HCT116 (cell line): ENCODE measurements around the gene POLRMT. TPM values are rescaled to one million over a fixed set of nuclear protein-coding genes. Genes with fewer than 3 reads are reported as not detected.

Source experiments
- ATAC-seq: fragments of 200-7000 bp; cut with Tn5 transposase; 2 replicates; pipeline ENCODE4 v1.9.1; 2020; ENCODE audit warnings: mild to moderate bottlenecking, moderate library complexity
- BruUV-seq: library from RNA; stranded (reverse); fragments of 400-500 nt; replicated peaks from 2 replicates; lab custom pipeline; 2021; lab: Mats Ljungman, UMichigan
- CTCF ChIA-PET: fragments of 300-600 bp; sonication (Branson Sonifier 250); formaldehyde crosslinking; loops from one replicate; lab custom pipeline; 2021; ENCODE audit warnings: antibody characterized with exemption; lab: Charles Lee
- POLR2A ChIA-PET: fragments of 300-600, 350-600 bp; sonication (Branson Sonifier 250); formaldehyde crosslinking; loops from one replicate; lab custom pipeline; 2021; ENCODE audit warnings: antibody characterized with exemption; lab: Charles Lee
- RAD21 ChIA-PET, 2 experiments: fragments of 300-600 bp; sonication (Branson Sonifier 250); formaldehyde crosslinking; loops; one replicate each; lab custom pipeline; 2023; ENCODE audit warnings: low total read pairs in 2 of 2; ENCODE audit not compliant: uncharacterized antibody in 2 of 2, unreplicated experiment in 2 of 2, low non-redundant PET in 1 of 2; lab: Charles Lee
- DNase-seq: peaks from one replicate; pipeline ENCODE4 v3.0.0-alpha.2; 2010; ENCODE audit warnings: low read depth, low spot score
- H2AFZ ChIP-seq: fragments of 200-600 bp; shearing (Covaris generic), sonication (generic); 2 replicates; pipeline ENCODE4 v1.6.1; 2017; ENCODE audit warnings: low read depth, mixed run types, mixed read lengths, antibody characterized with exemption, low read length; ENCODE audit not compliant: poor library complexity, severe bottlenecking
- H3K27ac ChIP-seq: 2 replicates; pipeline ENCODE4 v1.5.1; 2012; ENCODE audit warnings: low read depth, low read length
- H3K27me3 ChIP-seq: fragments of 200-600 bp; sonication (generic); 2 replicates; pipeline ENCODE4 v1.6.1; 2016; ENCODE audit warnings: mixed run types, low read length, mixed read lengths; ENCODE audit not compliant: insufficient read depth
- H3K36me3 ChIP-seq, 2 experiments: fragments of 200-500 bp in 1 of 2; fragments of 200-600 bp in 1 of 2; sonication (Bioruptor generic) in 1 of 2; sonication (generic) in 1 of 2; 2 replicates each; pipeline versions ENCODE4 v1.5.1 to v1.6.1; 2014 to 2016; ENCODE audit warnings: low read length in 2 of 2, inconsistent platforms in 1 of 2, mixed read lengths in 1 of 2, mixed run types in 1 of 2; ENCODE audit not compliant: insufficient read depth in 2 of 2, control insufficient read depth in 1 of 2
- H3K4me1 ChIP-seq, 2 experiments: fragments of 200-600 bp in 1 of 2; sonication (generic) in 1 of 2; 2 replicates each; pipeline versions ENCODE4 v1.5.1 to v1.6.1; 2012 to 2017; ENCODE audit warnings: low read length in 2 of 2, inconsistent platforms in 1 of 2, mild to moderate bottlenecking in 1 of 2, mixed read lengths in 1 of 2, mixed run types in 1 of 2, moderate library complexity in 1 of 2; ENCODE audit not compliant: insufficient read depth in 2 of 2, control insufficient read depth in 1 of 2
- H3K4me2 ChIP-seq: fragments of 200-600 bp; sonication (generic); 2 replicates; pipeline ENCODE4 v1.6.1; 2017; ENCODE audit warnings: mixed run types, low read length, mixed read lengths
- H3K4me3 ChIP-seq, 2 experiments: fragments of 200-600 bp in 1 of 2; sonication (generic) in 1 of 2; replicated peaks in 1 of 2; 2 replicates each; pipeline ENCODE4 v1.5.1; 2011 to 2016; ENCODE audit warnings: low read length in 2 of 2, control low read depth in 1 of 2, low read depth in 1 of 2, mild to moderate bottlenecking in 1 of 2, mixed read lengths in 1 of 2, mixed run types in 1 of 2
- H3K79me2 ChIP-seq: fragments of 200-600 bp; sonication (generic); 2 replicates; pipeline ENCODE4 v1.6.1; 2017; ENCODE audit warnings: mild to moderate bottlenecking, mixed run types, low read length, moderate library complexity, mixed read lengths; ENCODE audit not compliant: insufficient read depth
- H3K9ac ChIP-seq: fragments of 200-600 bp; sonication (generic); 2 replicates; pipeline ENCODE4 v1.6.1; 2016; ENCODE audit warnings: low read length, mixed read lengths
- H3K9me2 ChIP-seq: fragments of 200-600 bp; sonication (generic), shearing (Covaris generic); 2 replicates; pipeline ENCODE4 v1.6.1; 2017; ENCODE audit warnings: mixed run types, mild to moderate bottlenecking, moderate library complexity; ENCODE audit not compliant: insufficient read depth
- H3K9me3 ChIP-seq, 2 experiments: fragments of 200-500 bp in 1 of 2; fragments of 200-600 bp in 1 of 2; sonication (Bioruptor generic) in 1 of 2; sonication (generic) in 1 of 2; 2 replicates each; pipeline ENCODE4 v1.6.1; 2014 to 2017; ENCODE audit warnings: low read length in 2 of 2, mixed read lengths in 2 of 2, inconsistent platforms in 1 of 2, low read depth in 1 of 2, mild to moderate bottlenecking in 1 of 2, mixed run types in 1 of 2, moderate library complexity in 1 of 2; ENCODE audit not compliant: control insufficient read depth in 1 of 2, insufficient read depth in 1 of 2
- H4K20me1 ChIP-seq: fragments of 200-600 bp; sonication (generic), shearing (Covaris generic); 2 replicates; pipeline ENCODE4 v1.6.1; 2017; ENCODE audit warnings: mixed run types, mild to moderate bottlenecking, moderate library complexity; ENCODE audit not compliant: insufficient read depth
- CBX3 ChIP-seq: IDR thresholded peaks from 2 replicates; pipeline ENCODE4 v1.6.1; 2012; ENCODE audit warnings: low read depth
- CEBPB ChIP-seq: IDR thresholded peaks from 2 replicates; pipeline ENCODE4 v1.6.1; 2012; ENCODE audit warnings: low read depth
- CTCF ChIP-seq, 3 experiments: fragments of 200-600 bp in 1 of 3; sonication (generic) in 1 of 3; IDR thresholded peaks in 2 of 3; conservative IDR thresholded peaks in 1 of 3; 2 replicates each; pipeline ENCODE4 v1.5.1; 2012 to 2017; ENCODE audit warnings: low read depth in 2 of 3, low read length in 2 of 3, antibody characterized with exemption in 1 of 3, borderline replicate concordance in 1 of 3, control low read depth in 1 of 3, mild to moderate bottlenecking in 1 of 3, mixed read lengths in 1 of 3, mixed run types in 1 of 3, moderate library complexity in 1 of 3; ENCODE audit not compliant: insufficient read depth in 1 of 3
- EGR1 ChIP-seq: IDR thresholded peaks from 2 replicates; pipeline ENCODE4 v1.6.1; 2012; ENCODE audit warnings: low read depth
- ELF1 ChIP-seq: IDR thresholded peaks from 2 replicates; pipeline ENCODE4 v1.6.1; 2012; ENCODE audit warnings: low read depth, borderline replicate concordance
- EZH2 ChIP-seq: fragments of 200-600 bp; sonication (generic); IDR thresholded peaks from 2 replicates; pipeline ENCODE4 v1.6.1; 2017; ENCODE audit warnings: antibody characterized with exemption, mixed run types
- EZH2phosphoT487 ChIP-seq: fragments of 200-600 bp; IDR thresholded peaks from 2 replicates; pipeline ENCODE4 v1.6.1; 2018; ENCODE audit warnings: antibody characterized with exemption, borderline replicate concordance
- FOSL1 ChIP-seq: IDR thresholded peaks from 2 replicates; pipeline ENCODE4 v1.6.1; 2012; ENCODE audit warnings: low read depth
- JUND ChIP-seq: IDR thresholded peaks from 2 replicates; pipeline ENCODE4 v1.6.1; 2012
- MAX ChIP-seq: IDR thresholded peaks from 2 replicates; pipeline ENCODE4 v1.6.1; 2012
- POLR2A ChIP-seq: IDR thresholded peaks from 2 replicates; pipeline ENCODE4 v1.7.0; 2011; ENCODE audit warnings: borderline replicate concordance; ENCODE audit not compliant: insufficient read depth, insufficient read length; ENCODE audit errors: extremely low read depth
- RAD21 ChIP-seq: IDR thresholded peaks from 2 replicates; pipeline ENCODE4 v1.6.1; 2012; ENCODE audit warnings: low read depth, mild to moderate bottlenecking
- REST ChIP-seq: IDR thresholded peaks from 2 replicates; pipeline ENCODE4 v1.6.1; 2012; ENCODE audit warnings: low read depth
- SIN3A ChIP-seq: IDR thresholded peaks from 2 replicates; pipeline ENCODE4 v1.6.1; 2012; ENCODE audit warnings: low read depth
- SP1 ChIP-seq: IDR thresholded peaks from 2 replicates; pipeline ENCODE4 v1.6.1; 2012; ENCODE audit warnings: low read depth
- TCF7L2 ChIP-seq: IDR thresholded peaks from 2 replicates; pipeline ENCODE4 v1.7.0; 2011; ENCODE audit warnings: borderline replicate concordance, inconsistent platforms; ENCODE audit not compliant: insufficient read depth, insufficient read length; ENCODE audit errors: extremely low read depth
- YY1 ChIP-seq: IDR thresholded peaks from 2 replicates; pipeline ENCODE4 v1.6.1; 2011; ENCODE audit warnings: low read length, low read depth, moderate library complexity, mild to moderate bottlenecking; ENCODE audit not compliant: insufficient replicate concordance; ENCODE audit errors: extremely low read depth
- ZBTB33 ChIP-seq: IDR thresholded peaks from 2 replicates; pipeline ENCODE4 v1.6.1; 2011; ENCODE audit warnings: mild to moderate bottlenecking, low read length, moderate library complexity; ENCODE audit not compliant: insufficient replicate concordance; ENCODE audit errors: extremely low read depth
- ZFX ChIP-seq: fragments of 450-650 bp; IDR thresholded peaks from 2 replicates; pipeline ENCODE4 v1.6.1; 2017
- intact Hi-C: fragments of 100-400 bp; cut with micrococcal nuclease; formaldehyde crosslinking; loops from 2 replicates; pipeline ENCODE4 v1.10.0; 2022
- total RNA-seq: library from RNA; stranded (reverse); gene quantifications from one replicate; pipeline ENCODE4 v1.2.1, GENCODE V29; 2021; ENCODE audit not compliant: unreplicated experiment

The POLRMT gene
- total RNA-seq, 1 experiment from 2014 or later, result 138 TPM

- DNase-seq, result no peak
- H3K4me1 ChIP-seq, result peaks cover 13% of the 10 kb centered on the region in 2 experiments
- ChIA-PET POLR2A (no interaction called here), RAD21 (no interaction called here), CTCF (no interaction called here)
- ATAC-seq, result no peak
- TF ChIP-seq CBX3 (no peak), YY1 (no peak), EGR1 (no peak), RAD21 (no peak), ZFX (no peak), EZH2 (no peak), JUND (no peak), SIN3A (no peak), MAX (no peak), SP1 (no peak), CTCF (IDR thresholded peaks at IDR 0.05 in 2 of 3, conservative IDR thresholded peaks at IDR 0.05 in 1 of 3; ENCODE audit: borderline replicate concordance in 1 of 3, insufficient read depth in 1 of 3, low read depth in 2 of 3, low read length in 2 of 3) (no peak), REST (no peak), TCF7L2 (no peak), EZH2phosphoT487 (no peak), ELF1 (no peak), POLR2A (no peak), ZBTB33 (no peak), CEBPB (no peak), FOSL1 (no peak)
- BruUV-seq, result no TSS peak
- no peaks in the 10 kb centered on the region for H4K20me1 ChIP-seq
- H3K36me3 ChIP-seq, result no peaks in the 10 kb centered on the region
- no peak overlapping the region for H2AFZ ChIP-seq
- intact Hi-C loops, result no loop called here
- no peak overlapping the region for H3K27ac ChIP-seq
- no peak overlapping the region for H3K4me3 ChIP-seq
- H3K9me3 ChIP-seq, result peaks cover 0 to 3% of the 10 kb centered on the region in 2 experiments; a peak in 1 of 4 replicates
- no peaks in the 10 kb centered on the region for H3K79me2 ChIP-seq
- no peaks in the 10 kb centered on the region for H3K9me2 ChIP-seq
- no peak overlapping the region for H3K9ac ChIP-seq
- H3K27me3 ChIP-seq, result no peaks in the 10 kb centered on the region
- no peak overlapping the region for H3K4me2 ChIP-seq
Observed at GRCh38 chr19:593055-593454, 40.3 kb downstream of the POLRMT start.
